NK-92 treated with Interleukin-12 subunit alpha and Interleukin-12 subunit beta, amount 100 ng/mL, for 24 hours (cell line): ENCODE data around the gene PYGB.

Source experiments
- DNase-seq: peaks from one replicate; lab custom pipeline; 2025; lab: John Stamatoyannopoulos, UW

PYGB gene

GRCh38 chr20:25338112-25339023 lies 90.5 kb downstream of the PYGB start:
- DNase-seq, result no peak

DNA sequence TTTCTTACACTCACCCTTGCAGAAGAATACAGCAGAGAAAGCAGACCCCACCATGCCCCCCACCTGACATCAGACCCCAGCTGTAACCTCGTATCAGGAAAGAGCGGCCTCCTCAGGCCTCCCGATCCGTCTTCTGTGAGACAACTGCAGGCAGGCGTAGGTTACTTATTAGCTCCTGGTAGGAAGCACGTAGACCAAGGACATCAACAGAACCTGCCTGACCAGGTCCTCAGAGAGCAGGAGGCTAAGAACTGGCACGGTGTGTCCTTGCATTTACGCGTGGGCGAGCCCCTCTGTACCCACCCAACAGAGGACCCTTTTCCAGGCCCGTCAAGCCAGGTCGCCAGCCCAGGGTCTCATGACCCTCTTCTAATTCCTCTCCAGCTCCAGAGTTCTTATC lies 91.7 kb downstream of the PYGB start:
- DNase-seq, result no peak

- DNase-seq, result no peak
Observed at GRCh38 chr20:25340380-25340779, 92.5 kb downstream of the PYGB start.

GRCh38 chr20:25341716-25342680 lies 94.1 kb downstream of the PYGB start:
- DNase-seq, result no peak

DNA sequence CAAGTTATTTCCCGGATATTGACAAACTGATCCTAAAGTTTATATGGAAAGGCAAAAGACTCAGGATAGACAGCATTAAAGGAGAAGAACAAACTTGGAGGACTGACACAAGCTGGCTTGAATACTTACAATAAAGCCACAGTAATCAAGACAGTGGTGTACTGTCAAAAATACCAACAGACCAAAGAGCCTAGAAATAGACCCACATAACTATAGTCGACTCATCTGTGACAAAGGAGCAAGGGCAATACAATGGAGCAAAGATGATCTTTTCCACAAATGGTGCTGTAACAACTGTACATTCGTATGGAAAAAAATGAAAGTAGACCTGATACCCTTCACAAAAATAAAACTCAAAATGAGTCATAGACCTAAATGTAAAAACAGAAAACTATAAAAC lies 96.7 kb downstream of the PYGB start:
- no peak for DNase-seq

GRCh38 chr20:25345721-25346120 lies 97.8 kb downstream of the PYGB start:
- DNase-seq, result no peak

- DNase-seq, result no peak
Observed at GRCh38 chr20:25346349-25346748, 98.5 kb downstream of the PYGB start.
